BLaER1 (cell line): ENCODE measurements around the gene GFOD1.

Experiments
- H3K27ac ChIP-seq: shearing (Covaris generic); formaldehyde crosslinking; 2 replicates; pipeline ENCODE4 v1.8.1; 2022
- H3K27me3 ChIP-seq: shearing (Covaris generic); formaldehyde crosslinking; 2 replicates; pipeline ENCODE4 v1.8.1; 2022
- H3K36me3 ChIP-seq: shearing (Covaris generic); formaldehyde crosslinking; 2 replicates; pipeline ENCODE4 v1.8.1; 2022
- H3K4me1 ChIP-seq: shearing (Covaris generic); formaldehyde crosslinking; 2 replicates; pipeline ENCODE4 v1.8.1; 2022
- H3K4me2 ChIP-seq: shearing (Covaris generic); formaldehyde crosslinking; 2 replicates; pipeline ENCODE4 v1.8.1; 2022
- H3K4me3 ChIP-seq: shearing (Covaris generic); formaldehyde crosslinking; 2 replicates; pipeline ENCODE4 v1.8.1; 2022
- H3K9ac ChIP-seq: shearing (Covaris generic); formaldehyde crosslinking; 2 replicates; pipeline ENCODE4 v1.8.1; 2022
- H3K9me3 ChIP-seq: shearing (Covaris generic); formaldehyde crosslinking; 2 replicates; pipeline ENCODE4 v1.8.1; 2022
- H4K20me1 ChIP-seq: shearing (Covaris generic); formaldehyde crosslinking; 2 replicates; pipeline ENCODE4 v1.8.1; 2022
- Cebpa-rat ChIP-seq: shearing (Covaris generic); IDR thresholded peaks from 2 replicates; pipeline ENCODE4 v1.8.1; 2022

Gene GFOD1

DNA sequence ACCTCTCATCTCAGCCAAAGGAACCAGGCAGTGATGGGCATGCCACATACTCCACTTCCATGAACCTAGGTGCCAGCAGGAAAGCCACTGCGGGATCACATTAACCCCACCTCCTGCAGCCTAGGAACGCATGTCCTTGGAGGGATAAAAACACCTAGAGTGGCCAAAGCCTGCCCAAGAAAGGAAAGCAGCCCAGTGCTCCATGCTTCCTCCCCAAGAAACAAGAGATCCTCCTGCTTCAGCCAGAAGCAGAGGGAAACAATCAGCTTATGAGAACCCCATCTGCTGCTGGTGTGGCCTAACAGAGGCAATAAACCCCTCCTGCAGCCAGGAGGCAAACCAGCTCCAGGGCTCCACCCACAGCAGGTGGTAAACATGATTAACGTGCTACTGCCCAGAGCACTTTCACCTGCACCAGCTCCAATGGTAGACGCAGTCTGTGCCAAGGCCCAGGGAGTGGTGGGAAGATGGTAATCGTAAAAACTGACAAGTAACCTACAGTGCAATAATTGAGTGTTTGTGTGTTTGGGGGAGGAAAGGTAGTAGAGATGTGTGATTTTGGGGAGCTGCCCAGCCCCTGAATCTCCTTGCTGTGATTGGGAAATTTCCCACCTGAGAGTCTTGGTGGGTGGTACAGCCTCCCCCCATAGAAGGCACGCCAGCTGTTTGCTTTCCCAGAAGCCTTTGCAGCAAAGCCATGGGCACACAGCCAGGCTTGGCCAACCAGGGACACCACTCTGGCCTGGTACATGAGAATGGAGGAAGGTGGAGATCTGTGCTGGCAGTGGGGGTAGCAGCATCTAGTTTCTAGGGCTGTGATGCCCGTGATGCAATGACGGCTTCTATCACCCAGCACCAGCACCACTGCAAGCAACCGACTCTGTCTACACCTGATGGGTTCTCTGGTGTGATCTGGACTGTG is 108.5 kb downstream of the GFOD1 start:
- H4K20me1 ChIP-seq: peaks cover 7% of the 10 kb centered on the region; the same call in 1 of the 2 replicates
- H3K4me1 ChIP-seq: no peaks in the 10 kb centered on the region
- H3K9ac ChIP-seq: no peak overlapping the region
- no peaks in the 10 kb centered on the region for H3K27me3 ChIP-seq
- no peak overlapping the region for H3K4me3 ChIP-seq
- peaks cover 12% of the 10 kb centered on the region; the same call in 1 of the 2 replicates for H3K36me3 ChIP-seq
- TF ChIP-seq Cebpa-rat: no peak
- H3K4me2 ChIP-seq: no peak overlapping the region
- H3K9me3 ChIP-seq: no peaks in the 10 kb centered on the region
- H3K27ac ChIP-seq: no peak overlapping the region

DNA sequence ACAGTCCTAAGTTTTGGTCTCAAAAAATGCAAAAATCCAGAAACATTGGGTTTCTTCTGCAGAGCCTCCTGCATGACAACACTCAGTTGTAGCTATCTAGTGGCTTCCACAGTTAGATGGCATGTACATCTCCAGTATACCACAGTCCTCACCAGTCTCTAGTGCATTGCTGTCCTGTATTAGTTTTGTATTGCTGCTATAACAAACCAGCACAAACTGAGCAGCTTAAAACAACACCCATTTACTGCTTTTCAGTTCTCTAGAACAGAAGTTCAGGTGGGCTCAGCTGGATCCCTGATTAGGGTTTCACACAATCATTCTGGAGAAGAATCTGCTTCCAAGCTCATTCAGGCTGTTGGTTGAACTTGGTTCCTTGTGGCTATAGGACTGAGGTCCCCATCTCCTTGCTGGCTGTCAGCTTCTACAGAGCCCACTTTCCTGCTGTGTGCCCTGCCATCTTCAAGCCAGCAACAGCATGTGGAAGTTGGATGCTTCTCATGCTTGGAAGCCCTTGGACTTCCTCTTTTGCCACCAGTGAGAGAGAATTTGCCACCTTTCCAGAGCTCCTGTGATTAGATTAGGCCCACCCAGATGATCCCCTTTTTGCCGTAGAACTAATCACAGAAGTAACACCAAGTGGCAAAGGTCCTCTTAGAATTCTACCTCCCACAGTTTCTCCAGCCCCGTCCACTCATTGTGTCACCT is 110.2 kb downstream of the GFOD1 start:
- no peak overlapping the region for H3K4me3 ChIP-seq
- H3K27ac ChIP-seq: no peak overlapping the region
- no peak for TF ChIP-seq Cebpa-rat

DNA sequence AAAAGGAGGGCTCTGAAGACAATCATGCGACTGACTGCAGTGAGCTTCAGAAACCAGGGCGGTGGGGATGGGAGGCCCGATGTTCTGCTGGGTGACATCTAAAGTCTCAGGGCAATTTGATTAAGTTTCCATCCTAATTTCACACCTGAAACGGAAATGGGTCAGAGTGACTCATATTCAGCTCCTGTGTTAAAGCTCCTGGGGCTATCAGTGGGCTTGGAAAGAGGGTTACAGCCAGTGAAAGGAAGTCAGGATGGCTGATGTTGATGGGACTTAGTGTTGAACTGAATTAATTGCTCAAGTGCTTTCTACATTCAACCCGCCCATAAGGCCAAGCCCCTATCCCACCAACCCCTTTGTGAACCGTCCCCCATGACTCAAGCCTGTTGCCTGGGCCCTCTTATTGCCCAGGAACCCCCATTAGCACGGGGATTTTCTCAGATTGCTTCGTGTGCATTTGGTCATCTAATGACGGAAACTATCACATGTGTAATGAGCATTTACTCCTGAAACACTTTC is 112.0 kb downstream of the GFOD1 start:
- H3K27me3 ChIP-seq: no peaks in the 10 kb centered on the region
- H3K4me3 ChIP-seq: no peak overlapping the region
- no peak overlapping the region for H3K4me2 ChIP-seq
- H3K9ac ChIP-seq: no peak overlapping the region
- no peak overlapping the region for H3K27ac ChIP-seq
- H3K4me1 ChIP-seq: no peaks in the 10 kb centered on the region
- no peak for TF ChIP-seq Cebpa-rat
- H3K36me3 ChIP-seq: peaks cover 12% of the 10 kb centered on the region; the same call in 1 of the 2 replicates
- H3K9me3 ChIP-seq: no peaks in the 10 kb centered on the region
- no peaks in the 10 kb centered on the region for H4K20me1 ChIP-seq

More for the DNA sequence above, 110.2 kb downstream of the GFOD1 start:
- Histone ChIP-seq H3K27me3 (no peaks in the 10 kb centered on the region), H3K4me2 (no peak overlapping the region), H3K4me1 (no peaks in the 10 kb centered on the region), H3K9me3 (no peaks in the 10 kb centered on the region), H4K20me1 (peaks cover 7% of the 10 kb centered on the region; the same call in 1 of the 2 replicates), H3K9ac (no peak overlapping the region), H3K36me3 (peaks cover 12% of the 10 kb centered on the region; the same call in 1 of the 2 replicates)

DNA sequence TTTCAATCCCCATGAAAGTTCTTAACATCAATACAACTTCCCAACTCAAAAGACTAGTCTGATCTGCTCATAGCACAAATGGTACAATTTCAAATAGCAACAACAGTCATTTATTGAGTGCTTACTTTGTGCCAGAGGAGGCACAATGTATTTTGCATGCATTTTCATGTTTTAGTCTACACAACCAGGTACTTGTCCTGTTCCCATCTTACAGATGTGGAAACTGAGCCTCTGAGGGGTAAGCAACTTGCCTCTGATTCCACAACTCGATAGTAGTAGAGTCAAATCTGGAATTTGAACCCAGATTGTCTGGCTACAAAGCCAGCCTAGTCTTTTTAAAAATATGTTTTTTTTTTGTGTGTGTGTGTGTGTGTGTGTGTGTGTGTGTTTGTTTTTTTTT is 113.5 kb downstream of the GFOD1 start:
- no peaks in the 10 kb centered on the region for H3K27me3 ChIP-seq
- no peak for TF ChIP-seq Cebpa-rat
- H3K27ac ChIP-seq: no peak overlapping the region
- H3K36me3 ChIP-seq: peaks cover 12% of the 10 kb centered on the region; the same call in 1 of the 2 replicates
- H3K9me3 ChIP-seq: no peaks in the 10 kb centered on the region
- no peak overlapping the region for H3K9ac ChIP-seq
- H4K20me1 ChIP-seq: peaks cover 7% of the 10 kb centered on the region; the same call in 1 of the 2 replicates
- H3K4me3 ChIP-seq: no peak overlapping the region
- H3K4me1 ChIP-seq: peaks cover 6% of the 10 kb centered on the region
- no peak overlapping the region for H3K4me2 ChIP-seq

DNA sequence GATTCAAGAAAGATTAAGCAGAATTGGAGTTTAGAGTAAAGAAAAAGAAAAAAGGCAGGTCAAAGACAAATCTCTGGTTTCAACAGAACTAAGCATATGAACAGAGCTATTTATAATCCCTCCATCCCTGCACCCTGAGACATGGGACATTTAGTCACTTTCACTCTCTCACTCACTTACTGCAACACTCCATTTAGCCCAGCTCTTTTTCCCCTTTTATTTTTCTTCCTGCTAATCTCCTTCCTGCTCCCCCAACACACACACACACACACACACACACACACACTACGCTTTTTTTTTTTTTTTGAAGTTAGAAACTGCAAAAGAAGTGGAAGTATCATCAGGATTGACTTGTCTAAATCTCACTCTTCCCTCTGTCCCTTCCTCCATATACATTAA is 113.9 kb downstream of the GFOD1 start:
- Histone ChIP-seq H3K27me3 (no peaks in the 10 kb centered on the region), H3K4me3 (no peak overlapping the region), H3K4me1 (peaks cover 10% of the 10 kb centered on the region), H4K20me1 (peaks cover 11% of the 10 kb centered on the region; the same call in 1 of the 2 replicates), H3K4me2 (no peak overlapping the region), H3K36me3 (peaks cover 11% of the 10 kb centered on the region; the same call in 1 of the 2 replicates), H3K9me3 (no peaks in the 10 kb centered on the region), H3K9ac (no peak overlapping the region), H3K27ac (no peak overlapping the region)
- TF ChIP-seq Cebpa-rat: no peak

DNA sequence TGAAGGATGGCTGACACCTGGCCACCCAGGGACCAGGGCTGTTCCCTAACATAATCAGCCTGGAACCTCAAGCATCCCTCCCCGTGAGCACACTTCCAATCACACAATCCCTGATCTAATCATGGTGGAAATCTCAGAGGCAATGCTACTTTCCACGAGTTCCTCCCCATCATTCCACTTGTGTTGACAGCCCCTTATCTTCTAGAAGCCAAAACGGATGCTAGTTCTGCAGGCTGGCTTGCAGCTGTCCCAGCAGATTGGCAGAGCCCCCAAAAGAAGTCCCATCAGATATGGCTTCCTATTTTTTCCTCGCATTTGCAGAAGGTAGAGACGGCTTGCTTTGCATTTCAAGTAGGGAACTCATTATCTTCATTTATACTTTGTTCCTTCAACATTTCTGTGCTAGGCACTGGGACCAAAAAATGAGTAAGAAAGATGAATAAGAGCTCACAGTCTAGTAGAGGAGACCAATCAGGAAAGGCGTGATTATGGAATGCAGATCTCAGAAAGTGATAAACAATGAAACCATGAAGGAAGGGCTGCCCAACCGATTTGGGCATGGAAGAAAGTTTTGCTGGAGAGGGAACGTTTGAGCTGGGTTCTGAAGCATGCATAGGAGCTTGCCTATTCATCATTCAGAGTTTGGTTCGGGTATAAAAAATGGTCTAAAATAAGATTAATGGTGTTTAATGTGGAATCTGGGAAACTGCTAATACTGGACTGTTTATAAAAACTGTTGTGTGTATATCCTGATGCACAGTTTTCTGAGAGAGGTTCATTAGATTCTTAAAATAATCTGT is 114.5 kb downstream of the GFOD1 start:
- Histone ChIP-seq H4K20me1 (peaks cover 17% of the 10 kb centered on the region; the same call in 1 of the 2 replicates), H3K27me3 (no peaks in the 10 kb centered on the region), H3K4me3 (no peak overlapping the region), H3K4me2 (no peak overlapping the region), H3K9ac (no peak overlapping the region), H3K36me3 (0 out of 2 replicates have a peak, but pooled peaks cover 6% of the 10 kb centered on the region), H3K27ac (no peak overlapping the region), H3K9me3 (no peaks in the 10 kb centered on the region), H3K4me1 (peaks cover 10% of the 10 kb centered on the region)
- TF ChIP-seq Cebpa-rat: no peak

DNA sequence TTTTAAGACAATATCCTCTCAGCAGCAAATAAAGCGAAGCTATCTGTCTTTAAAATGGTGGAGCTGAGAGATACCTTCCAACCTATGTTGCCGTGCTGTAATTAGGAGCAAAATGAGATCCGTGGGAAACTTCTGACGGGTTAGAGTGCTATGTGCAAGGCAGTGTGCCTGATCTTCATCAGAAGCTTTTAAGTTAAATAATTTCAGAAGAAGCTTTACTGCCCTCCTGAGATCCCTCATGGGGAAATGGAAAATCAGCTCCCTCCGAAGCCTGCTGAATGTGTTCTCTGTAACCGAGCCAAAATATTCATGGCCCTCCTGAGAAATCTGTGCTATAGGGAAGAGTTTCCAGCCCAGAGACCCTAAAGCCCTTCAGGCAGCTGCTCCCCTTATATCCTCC is 115.3 kb downstream of the GFOD1 start:
- Histone ChIP-seq H3K27ac (no peak overlapping the region), H3K4me1 (peaks cover 10% of the 10 kb centered on the region), H3K4me2 (no peak overlapping the region), H3K9me3 (no peaks in the 10 kb centered on the region), H4K20me1 (peaks cover 20% of the 10 kb centered on the region; the same call in 1 of the 2 replicates), H3K4me3 (no peak overlapping the region), H3K9ac (no peak overlapping the region), H3K27me3 (no peaks in the 10 kb centered on the region), H3K36me3 (0 out of 2 replicates have a peak, but pooled peaks cover 1% of the 10 kb centered on the region)
- no peak for TF ChIP-seq Cebpa-rat

DNA sequence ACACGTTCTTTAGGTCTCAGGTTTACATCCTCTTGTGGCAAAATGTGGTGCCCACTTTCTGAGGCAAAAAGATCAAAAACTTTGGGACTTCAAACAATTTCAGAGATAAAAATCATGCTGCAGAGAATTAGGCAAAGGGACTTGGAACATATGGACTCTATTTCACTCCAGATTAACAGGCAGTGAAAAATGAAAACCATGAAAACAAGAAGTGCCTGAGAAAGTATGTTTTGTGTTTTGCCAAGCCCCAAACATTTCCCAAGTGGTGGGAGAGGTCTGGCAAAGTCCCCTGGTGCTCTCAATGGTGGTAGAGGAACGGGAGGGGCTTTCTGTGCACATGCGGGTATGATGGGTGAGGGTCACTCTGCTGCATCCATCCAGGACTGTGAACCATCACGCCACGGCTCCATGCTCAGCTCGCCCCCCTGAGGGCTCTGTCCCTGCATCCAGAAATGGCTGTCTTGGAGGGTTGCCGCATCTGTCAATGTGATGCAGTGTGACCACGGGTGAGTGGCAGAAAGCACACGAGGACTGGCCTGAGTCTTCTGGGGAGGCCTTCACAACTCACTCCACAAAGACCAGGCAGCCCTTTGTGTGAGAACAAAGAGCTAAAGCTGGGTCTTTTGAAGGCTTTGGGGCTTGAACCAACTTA is 115.9 kb downstream of the GFOD1 start:
- no peak overlapping the region for H3K9ac ChIP-seq
- no peak for TF ChIP-seq Cebpa-rat
- no peak overlapping the region for H3K27ac ChIP-seq
- H4K20me1 ChIP-seq: peaks cover 20% of the 10 kb centered on the region; the same call in 1 of the 2 replicates
- H3K4me1 ChIP-seq: peaks cover 10% of the 10 kb centered on the region
- no peak overlapping the region for H3K4me3 ChIP-seq
- no peaks in the 10 kb centered on the region for H3K9me3 ChIP-seq
- no peaks in the 10 kb centered on the region for H3K27me3 ChIP-seq
- H3K36me3 ChIP-seq: no peaks in the 10 kb centered on the region
- H3K4me2 ChIP-seq: no peak overlapping the region
